ENCODE data around the gene CABLES1. TPM values are rescaled to one million over a fixed set of nuclear protein-coding genes. Genes with fewer than 3 reads are reported as not detected.

The CABLES1 gene
- total and polyA plus RNA-seq, 3 donors from 2014 or later: 6.2 to 15.8 (median 12.0) TPM

GRCh38 chr18:23225503-23225902, 90.2 kb downstream of the CABLES1 start:
- TF ChIP-seq CTCF (IDR thresholded peaks at IDR 0.05) (no peak), POLR2A (IDR thresholded peaks at IDR 0.05) (no peak)
- 70 to 73% methylated on average over 2 of the region's 2 CpGs for WGBS, 2 donors
- no peaks in the 10 kb centered on the region for H3K27me3 ChIP-seq
- no peak overlapping the region for H3K4me3 ChIP-seq
- no peaks in the 10 kb centered on the region for H3K9me3 ChIP-seq
- intact Hi-C loops (cut with DNase I; ENCODE audit: low total_unique reads): no loop called here
- no peaks in the 10 kb centered on the region for H3K36me3 ChIP-seq (ENCODE audit: low read depth, missing control alignments)
- peak overlapping the region in 1 of 2 donors; percentile 52 for H3K27ac ChIP-seq
- H3K4me1 ChIP-seq: peaks cover 4% of the 10 kb centered on the region
- no peak for DNase-seq

GRCh38 chr18:23226391-23226790, 91.1 kb downstream of the CABLES1 start:
- Histone ChIP-seq H3K36me3 (ENCODE audit: low read depth, missing control alignments) (no peaks in the 10 kb centered on the region), H3K27me3 (no peaks in the 10 kb centered on the region), H3K4me1 (peaks cover 4% of the 10 kb centered on the region), H3K27ac (no peak overlapping the region), H3K9me3 (no peaks in the 10 kb centered on the region), H3K4me3 (no peak overlapping the region)
- TF ChIP-seq POLR2A (IDR thresholded peaks at IDR 0.05) (no peak), CTCF (IDR thresholded peaks at IDR 0.05) (no peak)
- 75 to 82% methylated on average over 3 of the region's 3 CpGs for WGBS, 2 donors
- DNase-seq: no peak
- intact Hi-C loops (cut with DNase I; ENCODE audit: low total_unique reads): no loop called here

- peaks cover 4% of the 10 kb centered on the region for H3K4me1 ChIP-seq
- no peak for DNase-seq
- 82 to 86% methylated on average over 11 of the region's 11 CpGs for WGBS, 2 donors
- no peaks in the 10 kb centered on the region for H3K9me3 ChIP-seq
- intact Hi-C loops (cut with DNase I; ENCODE audit: low total_unique reads): no loop called here
- H3K36me3 ChIP-seq (ENCODE audit: low read depth, missing control alignments): no peaks in the 10 kb centered on the region
- H3K27me3 ChIP-seq: no peaks in the 10 kb centered on the region
- no peak overlapping the region for H3K27ac ChIP-seq
- no peak overlapping the region for H3K4me3 ChIP-seq
- no peak for TF ChIP-seq POLR2A (IDR thresholded peaks at IDR 0.05)
- no peak for TF ChIP-seq CTCF (IDR thresholded peaks at IDR 0.05)
These were observed 91.8 kb downstream of the CABLES1 start for GRCh38 chr18:23226930-23227725.

- 97 to 98% methylated on average over 2 of the region's 2 CpGs for WGBS, 2 donors
- no peaks in the 10 kb centered on the region for H3K9me3 ChIP-seq
- no peaks in the 10 kb centered on the region for H3K36me3 ChIP-seq (ENCODE audit: low read depth, missing control alignments)
- peaks cover 4% of the 10 kb centered on the region for H3K4me1 ChIP-seq
- TF ChIP-seq CTCF (IDR thresholded peaks at IDR 0.05): no peak
- no peaks in the 10 kb centered on the region for H3K27me3 ChIP-seq
- H3K27ac ChIP-seq: no peak overlapping the region
- intact Hi-C loops (cut with DNase I; ENCODE audit: low total_unique reads): no loop called here
- no peak for DNase-seq
- no peak overlapping the region for H3K4me3 ChIP-seq
These were observed 92.4 kb downstream of the CABLES1 start for GRCh38 chr18:23227726-23228070.

All from testis (tissue), 3 donors.